GM12892 (cell line): Measurements from ENCODE around the gene SPOCK1.

Experiments used
- POLR2A ChIP-seq: IDR thresholded peaks from 2 replicates; pipeline ENCODE4 v1.6.1; 2011; ENCODE audit warnings: low read depth, low read length, control low read depth
- POLR2AphosphoS5 ChIP-seq: IDR thresholded peaks from 2 replicates; pipeline ENCODE4 v1.6.1; 2011; ENCODE audit warnings: low read depth, low read length, control low read depth

DNA sequence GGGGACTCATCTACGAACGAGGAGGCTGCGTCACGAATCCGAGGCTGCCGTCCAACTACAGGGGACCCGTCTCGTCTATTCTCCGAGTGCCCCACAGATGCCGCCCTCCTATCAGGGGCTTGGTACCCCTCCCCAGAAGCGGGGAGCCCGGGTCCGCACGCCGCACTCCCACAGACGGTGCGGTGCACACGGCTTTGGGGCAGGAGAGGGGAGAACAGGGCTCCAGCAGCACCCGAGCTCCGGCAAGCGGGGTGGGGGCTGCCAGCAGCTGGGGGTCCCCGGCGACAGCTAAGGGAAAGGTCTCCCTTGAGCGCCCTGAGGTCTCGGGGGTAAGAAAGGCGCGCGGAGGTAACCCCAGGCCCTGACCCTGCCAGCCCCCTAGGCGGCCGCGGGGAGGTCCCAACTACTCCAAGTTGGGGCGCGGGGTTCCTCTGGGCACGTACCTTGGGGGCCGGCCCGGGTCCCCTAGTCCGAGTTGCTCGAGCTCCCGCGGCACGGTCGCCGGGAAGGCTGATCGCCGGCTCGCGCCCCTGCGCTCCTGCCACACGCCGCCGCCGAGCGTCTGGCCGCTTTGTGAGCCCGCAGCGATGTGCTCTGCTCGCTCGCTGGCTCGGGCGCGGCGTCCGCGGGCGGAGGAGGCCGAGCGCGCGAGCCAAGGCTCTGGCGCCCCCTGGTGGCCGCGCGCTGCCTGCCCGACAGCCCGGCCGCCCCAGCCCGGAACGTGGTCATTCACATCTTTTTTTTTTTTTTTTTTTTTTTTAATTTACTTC, at the start of gene SPOCK1:
- TF ChIP-seq POLR2A (no peak), POLR2AphosphoS5 (no peak)
